ENCODE results near the gene VIPR1.
A peak's percentile ranks its signal among the peaks of the same experiment; 100 is the strongest.

Gene VIPR1

GRCh38 chr3:42495393-42495792 is 7.0 kb upstream of the VIPR1 start:
- DNase-seq: no peak

GRCh38 chr3:42497009-42497731 is 5.3 kb upstream of the VIPR1 start:
- DNase-seq: peak; percentile 75

- no peak for DNase-seq
These were observed 4.4 kb upstream of the VIPR1 start for GRCh38 chr3:42498034-42498433.

GRCh38 chr3:42498791-42499477 is 3.5 kb upstream of the VIPR1 start:
- DNase-seq: no peak

GRCh38 chr3:42499478-42499871 is 3.0 kb upstream of the VIPR1 start:
- DNase-seq: no peak

- no peak for DNase-seq
These were observed 2.4 kb upstream of the VIPR1 start for GRCh38 chr3:42500091-42500490.

- no peak for DNase-seq
These were observed 1.5 kb upstream of the VIPR1 start for GRCh38 chr3:42500909-42501308.

- no peak for DNase-seq
These were observed 1.1 kb upstream of the VIPR1 start for GRCh38 chr3:42501321-42501680.

- no peak for DNase-seq
These were observed 588 bp upstream of the VIPR1 start for GRCh38 chr3:42501681-42502428.

GRCh38 chr3:42503251-42503924 is 945 bp downstream of the VIPR1 start:
- no peak for DNase-seq

- DNase-seq: no peak
These were observed 1.5 kb downstream of the VIPR1 start for GRCh38 chr3:42503957-42504333.

- no peak for DNase-seq
These were observed 2.1 kb downstream of the VIPR1 start for GRCh38 chr3:42504334-42505127.

GRCh38 chr3:42505128-42505848 is 2.8 kb downstream of the VIPR1 start:
- no peak for DNase-seq

GRCh38 chr3:42505849-42506410 is 3.5 kb downstream of the VIPR1 start:
- DNase-seq: no peak

GRCh38 chr3:42507252-42507651 is 4.8 kb downstream of the VIPR1 start:
- DNase-seq: no peak

GRCh38 chr3:42507761-42508335 is 5.4 kb downstream of the VIPR1 start:
- no peak for DNase-seq

- no peak for DNase-seq
These were observed 6.1 kb downstream of the VIPR1 start for GRCh38 chr3:42508562-42508961.

- no peak for DNase-seq
These were observed 6.7 kb downstream of the VIPR1 start for GRCh38 chr3:42509111-42509510.

- DNase-seq: no peak
These were observed 7.9 kb downstream of the VIPR1 start for GRCh38 chr3:42510325-42510724.

- no peak for DNase-seq
These were observed 8.8 kb downstream of the VIPR1 start for GRCh38 chr3:42511201-42511600.

GRCh38 chr3:42511736-42512135 is 9.3 kb downstream of the VIPR1 start:
- no peak for DNase-seq
